Neural progenitor cell (in vitro differentiated cells): ENCODE measurements around the gene SIPA1.

ENCODE experiments used
- CTCF ChIP-seq: fragments of 200-600 bp; sonication (generic); IDR thresholded peaks from 2 replicates; pipeline ENCODE4 v1.5.1; 2017; ENCODE audit warnings: antibody characterized with exemption, mild to moderate bottlenecking
- EZH2 ChIP-seq: fragments of 200-600 bp; sonication (generic); IDR thresholded peaks from 2 replicates; pipeline ENCODE4 v1.6.1; 2017; ENCODE audit warnings: antibody characterized with exemption, mild to moderate bottlenecking, moderate library complexity

- TF ChIP-seq CTCF (no peak), EZH2 (no peak)
Observed at GRCh38 chr11:65662247-65662798, 24.4 kb downstream of the SIPA1 start.
